OCI-LY7 (cell line): Measurements from ENCODE around the gene AICDA. TPM values are rescaled to one million over a fixed set of nuclear protein-coding genes. Genes with fewer than 3 reads are reported as not detected.

Experiments
- BruUV-seq: library from RNA; stranded (reverse); fragments of 400-500 nt; replicated peaks from 2 replicates; lab custom pipeline; 2021; lab: Mats Ljungman, UMichigan
- CTCF ChIA-PET: fragments of 300-600 bp; sonication (Branson Sonifier 250); formaldehyde crosslinking; loops from one replicate; lab custom pipeline; 2022; ENCODE audit warnings: antibody characterized with exemption; ENCODE audit not compliant: unreplicated experiment; lab: Charles Lee
- POLR2A ChIA-PET: fragments of 300-600 bp; sonication (Branson Sonifier 250); formaldehyde crosslinking; loops from one replicate; lab custom pipeline; 2022; ENCODE audit warnings: antibody characterized with exemption; lab: Charles Lee
- DNase-seq: peaks from one replicate; pipeline ENCODE4 v3.0.0-alpha.2; 2015; ENCODE audit warnings: low spot score
- H2AFZ ChIP-seq: fragments of 200-600 bp; sonication (generic), shearing (Covaris generic); 2 replicates; pipeline ENCODE4 v1.6.1; 2014; ENCODE audit warnings: mild to moderate bottlenecking, antibody characterized with exemption, low read length, moderate library complexity
- H3K27ac ChIP-seq: fragments of 200-600 bp; sonication (generic); 2 replicates; pipeline ENCODE4 v1.5.1; 2014; ENCODE audit warnings: mixed run types, low read depth, mild to moderate bottlenecking, moderate library complexity, low read length, inconsistent platforms; ENCODE audit not compliant: poor library complexity, severe bottlenecking
- H3K36me3 ChIP-seq: fragments of 200-600 bp; sonication (generic); 2 replicates; pipeline ENCODE4 v1.6.1; 2014; ENCODE audit warnings: mild to moderate bottlenecking, antibody characterized with exemption, low read length, moderate library complexity, mixed read lengths; ENCODE audit not compliant: insufficient read depth
- H3K4me1 ChIP-seq: fragments of 200-600 bp; sonication (generic); 2 replicates; pipeline ENCODE4 v1.5.1; 2014; ENCODE audit warnings: mild to moderate bottlenecking, low read length; ENCODE audit not compliant: insufficient read depth, poor library complexity, severe bottlenecking
- H3K4me2 ChIP-seq: fragments of 200-600 bp; sonication (generic); 2 replicates; pipeline ENCODE4 v1.6.1; 2014; ENCODE audit warnings: mild to moderate bottlenecking, low read length
- H3K4me3 ChIP-seq: fragments of 200-600 bp; sonication (generic); 2 replicates; pipeline ENCODE4 v1.5.1; 2014; ENCODE audit warnings: mild to moderate bottlenecking, low read depth, low read length; ENCODE audit not compliant: poor library complexity, severe bottlenecking
- H3K79me2 ChIP-seq: fragments of 200-600 bp; sonication (generic); 2 replicates; pipeline ENCODE4 v1.6.1; 2016; ENCODE audit warnings: low read depth, mild to moderate bottlenecking, low read length, moderate library complexity, mixed read lengths; ENCODE audit not compliant: insufficient read depth
- H3K9me2 ChIP-seq: fragments of 200-600 bp; sonication (generic); 2 replicates; pipeline ENCODE4 v1.6.1; 2016; ENCODE audit warnings: mild to moderate bottlenecking, low read length, mixed read lengths; ENCODE audit not compliant: insufficient read depth
- H3K9me3 ChIP-seq: fragments of 200-600 bp; sonication (generic); 2 replicates; pipeline ENCODE4 v1.6.1; 2014; ENCODE audit warnings: mild to moderate bottlenecking, mixed run types, low read length, mixed read lengths
- H4K20me1 ChIP-seq: fragments of 200-600 bp; sonication (generic); 2 replicates; pipeline ENCODE4 v1.6.1; 2014; ENCODE audit warnings: mild to moderate bottlenecking, antibody characterized with exemption, low read length, moderate library complexity, mixed read lengths; ENCODE audit not compliant: insufficient read depth
- CTCF ChIP-seq: fragments of 200-600 bp; sonication (generic); conservative IDR thresholded peaks from 2 replicates; pipeline ENCODE4 v1.5.1; 2014; ENCODE audit warnings: mild to moderate bottlenecking, antibody characterized with exemption, low read length, moderate library complexity, mixed read lengths
- EZH2phosphoT487 ChIP-seq: fragments of 200-600 bp; sonication (generic); IDR thresholded peaks from 2 replicates; pipeline ENCODE4 v1.6.1; 2018; ENCODE audit warnings: low read depth, borderline replicate concordance, mild to moderate bottlenecking, mixed run types, antibody characterized with exemption, low read length, moderate library complexity, mixed read lengths
- intact Hi-C: fragments of 100-400 bp; cut with micrococcal nuclease; formaldehyde crosslinking; loops from one replicate; pipeline ENCODE4 v1.10.0; 2022; ENCODE audit not compliant: unreplicated experiment
- total RNA-seq, 2 experiments: library from RNA; depleted of rRNA in 1 of 2; stranded (reverse); fragments of >200 nt in 1 of 2; shearing (Covaris generic) in 1 of 2; gene quantifications; 2 replicates each; pipeline ENCODE4 v1.2.3, GENCODE V29; 2014 to 2022

The AICDA gene
- total RNA-seq, 2 experiments from 2014 or later: 32.4 to 38.5 TPM

- DNase-seq: no peak
- peaks cover 28% of the 10 kb centered on the region; the same call in 1 of the 2 replicates for H3K9me3 ChIP-seq
- no peak for TF ChIP-seq EZH2phosphoT487
- TF ChIP-seq CTCF: no peak
- intact Hi-C loops: no loop called here
- ChIA-PET POLR2A (interaction anchor here (1.0 kb wide), 1 partner anchor 17 kb away, joined by 3 read pairs; no protein-coding TSS in a partner anchor), CTCF (no interaction called here)
- no peaks in the 10 kb centered on the region for H3K9me2 ChIP-seq
- H3K27ac ChIP-seq: no peak overlapping the region
- H2AFZ ChIP-seq: no peak overlapping the region
- no peaks in the 10 kb centered on the region for H3K36me3 ChIP-seq
- no peak overlapping the region for H3K4me3 ChIP-seq
- H3K4me2 ChIP-seq: no peak overlapping the region
- no peaks in the 10 kb centered on the region for H4K20me1 ChIP-seq
- H3K4me1 ChIP-seq: no peaks in the 10 kb centered on the region
- H3K79me2 ChIP-seq: no peaks in the 10 kb centered on the region
- no TSS peak for BruUV-seq
Observed at GRCh38 chr12:8561011-8561410, 51.6 kb downstream of the AICDA start.

GRCh38 chr12:8559676-8560075 is 53.0 kb downstream of the AICDA start:
- ChIA-PET POLR2A (no interaction called here), CTCF (no interaction called here)
- peaks cover 28% of the 10 kb centered on the region; the same call in 1 of the 2 replicates for H3K9me3 ChIP-seq
- DNase-seq: no peak
- no peaks in the 10 kb centered on the region for H3K36me3 ChIP-seq
- intact Hi-C loops: no loop called here
- H3K9me2 ChIP-seq: no peaks in the 10 kb centered on the region
- BruUV-seq: no TSS peak
- H4K20me1 ChIP-seq: no peaks in the 10 kb centered on the region
- no peak overlapping the region for H2AFZ ChIP-seq
- no peaks in the 10 kb centered on the region for H3K79me2 ChIP-seq
- no peak overlapping the region for H3K4me2 ChIP-seq
- peaks cover 4% of the 10 kb centered on the region for H3K4me1 ChIP-seq
- H3K4me3 ChIP-seq: no peak overlapping the region
- no peak overlapping the region for H3K27ac ChIP-seq
- TF ChIP-seq CTCF: no peak
- no peak for TF ChIP-seq EZH2phosphoT487

- peaks cover 4% of the 10 kb centered on the region for H3K4me1 ChIP-seq
- no peak overlapping the region for H3K4me2 ChIP-seq
- ChIA-PET POLR2A (interaction anchor here (0.5 to 2.2 kb wide), 6 partner anchors 9 to 243 kb away, joined by 3 to 8 read pairs (median 4); no protein-coding TSS in a partner anchor), CTCF (no interaction called here)
- no peaks in the 10 kb centered on the region for H3K9me2 ChIP-seq
- H3K9me3 ChIP-seq: peaks cover 10% of the 10 kb centered on the region; the same call in 1 of the 2 replicates
- no peak overlapping the region for H3K27ac ChIP-seq
- H3K4me3 ChIP-seq: no peak overlapping the region
- H2AFZ ChIP-seq: 0 out of 2 replicates have a peak overlapping the region, but pooled peaks have one; percentile 20
- no peaks in the 10 kb centered on the region for H3K79me2 ChIP-seq
- no peaks in the 10 kb centered on the region for H4K20me1 ChIP-seq
- no peak for TF ChIP-seq EZH2phosphoT487
- TF ChIP-seq CTCF: no peak
- no peaks in the 10 kb centered on the region for H3K36me3 ChIP-seq
- no peak for DNase-seq
- intact Hi-C loops: no loop called here
- BruUV-seq: no TSS peak
Observed at GRCh38 chr12:8556531-8557097, 56.0 kb downstream of the AICDA start.
